ENCODE results near the gene CCDC88C. TPM values are rescaled to one million over a fixed set of nuclear protein-coding genes. Genes with fewer than 3 reads are reported as not detected.

The CCDC88C gene, protein sequence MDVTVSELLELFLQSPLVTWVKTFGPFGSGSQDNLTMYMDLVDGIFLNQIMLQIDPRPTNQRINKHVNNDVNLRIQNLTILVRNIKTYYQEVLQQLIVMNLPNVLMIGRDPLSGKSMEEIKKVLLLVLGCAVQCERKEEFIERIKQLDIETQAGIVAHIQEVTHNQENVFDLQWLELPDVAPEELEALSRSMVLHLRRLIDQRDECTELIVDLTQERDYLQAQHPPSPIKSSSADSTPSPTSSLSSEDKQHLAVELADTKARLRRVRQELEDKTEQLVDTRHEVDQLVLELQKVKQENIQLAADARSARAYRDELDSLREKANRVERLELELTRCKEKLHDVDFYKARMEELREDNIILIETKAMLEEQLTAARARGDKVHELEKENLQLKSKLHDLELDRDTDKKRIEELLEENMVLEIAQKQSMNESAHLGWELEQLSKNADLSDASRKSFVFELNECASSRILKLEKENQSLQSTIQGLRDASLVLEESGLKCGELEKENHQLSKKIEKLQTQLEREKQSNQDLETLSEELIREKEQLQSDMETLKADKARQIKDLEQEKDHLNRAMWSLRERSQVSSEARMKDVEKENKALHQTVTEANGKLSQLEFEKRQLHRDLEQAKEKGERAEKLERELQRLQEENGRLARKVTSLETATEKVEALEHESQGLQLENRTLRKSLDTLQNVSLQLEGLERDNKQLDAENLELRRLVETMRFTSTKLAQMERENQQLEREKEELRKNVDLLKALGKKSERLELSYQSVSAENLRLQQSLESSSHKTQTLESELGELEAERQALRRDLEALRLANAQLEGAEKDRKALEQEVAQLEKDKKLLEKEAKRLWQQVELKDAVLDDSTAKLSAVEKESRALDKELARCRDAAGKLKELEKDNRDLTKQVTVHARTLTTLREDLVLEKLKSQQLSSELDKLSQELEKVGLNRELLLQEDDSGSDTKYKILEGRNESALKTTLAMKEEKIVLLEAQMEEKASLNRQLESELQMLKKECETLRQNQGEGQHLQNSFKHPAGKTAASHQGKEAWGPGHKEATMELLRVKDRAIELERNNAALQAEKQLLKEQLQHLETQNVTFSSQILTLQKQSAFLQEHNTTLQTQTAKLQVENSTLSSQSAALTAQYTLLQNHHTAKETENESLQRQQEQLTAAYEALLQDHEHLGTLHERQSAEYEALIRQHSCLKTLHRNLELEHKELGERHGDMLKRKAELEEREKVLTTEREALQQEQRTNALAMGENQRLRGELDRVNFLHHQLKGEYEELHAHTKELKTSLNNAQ (N-terminal part only)
- 0.33 TPM in 1 of 2 replicates, not detected in the other for total RNA-seq

DNA sequence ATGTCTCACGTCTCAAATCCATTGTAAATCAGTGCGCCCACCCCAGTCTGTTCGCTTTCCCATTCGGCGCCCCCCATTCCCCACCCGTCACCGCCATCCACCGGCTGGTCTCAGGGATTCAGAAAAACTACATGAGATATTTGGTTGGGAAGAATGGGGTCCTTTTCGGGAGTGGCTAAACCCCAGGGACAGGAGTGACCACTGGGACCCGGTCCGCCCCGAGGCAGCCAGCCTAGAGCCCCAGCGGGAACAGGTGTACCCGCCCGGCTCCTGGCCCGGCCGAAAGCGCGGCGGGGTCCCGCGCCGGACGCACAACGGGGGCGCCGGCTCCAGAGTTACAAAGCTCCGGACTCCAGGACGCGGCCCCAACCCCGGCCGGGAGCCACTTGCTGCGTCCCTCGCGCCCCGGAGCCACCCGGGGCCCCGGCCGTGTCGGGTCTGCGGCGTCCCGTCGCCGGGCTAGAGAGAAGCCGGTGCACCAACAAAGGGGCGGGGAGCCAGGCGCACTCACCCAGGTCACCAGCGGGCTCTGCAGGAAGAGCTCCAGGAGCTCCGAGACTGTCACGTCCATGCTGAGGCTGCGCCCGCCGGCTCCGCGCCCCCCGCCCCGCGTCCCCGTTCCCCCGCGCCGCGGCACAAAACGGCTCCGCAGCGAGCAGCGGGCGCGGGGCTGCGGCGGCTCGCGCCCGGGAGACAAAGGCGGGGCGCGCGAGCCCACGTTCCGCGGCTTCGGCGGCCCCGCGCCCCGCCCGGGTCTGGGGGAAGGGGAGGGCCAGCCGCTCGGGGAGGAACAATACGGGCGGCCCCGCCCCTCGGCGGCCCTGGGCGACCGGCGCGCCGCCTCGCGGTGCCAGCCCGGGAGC, at the start of gene CCDC88C:
TSS of gene CCDC88C (minus strand) at position 701 of the 863 bp plus-strand sequence. CDS start at position 571, 130 bp downstream.

DNA sequence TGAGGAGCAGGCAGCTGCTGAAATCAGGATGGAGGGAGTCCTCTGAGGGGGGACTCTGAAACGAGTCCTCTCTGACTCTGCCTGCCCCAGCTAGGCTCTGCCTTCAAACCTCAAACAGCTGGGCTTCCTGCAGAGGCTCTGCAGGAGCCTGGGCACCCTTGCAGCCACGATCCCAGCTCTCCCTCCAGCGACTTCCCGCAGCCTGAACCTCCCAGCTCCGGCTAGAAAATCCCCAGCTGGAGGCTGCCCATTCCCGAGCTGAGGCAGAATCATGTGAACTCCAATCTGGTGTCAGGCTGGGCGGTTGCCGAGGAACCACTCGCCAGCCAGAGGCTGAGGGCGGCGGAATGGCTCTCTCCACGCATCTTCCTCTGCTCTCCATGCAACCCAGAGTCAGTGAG, 173.1 kb downstream of the CCDC88C start, which contains the start of gene GPR68:
TSS of gene GPR68 (minus strand) at position 204 of the 401 bp plus-strand sequence. CDS start 9,654 bp downstream, outside the sequence.

Other genes with a start within 250 kb of the CCDC88C start
- 0.39 and 1.7 TPM in 2 replicates for gene GPR68, start 173.1 kb downstream of the CCDC88C start, total RNA-seq
- 57.3 and 58.6 TPM in 2 replicates for gene PPP4R3A, start 92.5 kb upstream of the CCDC88C start, total RNA-seq